OCI-LY3 (cell line): ENCODE measurements around the gene RHOT1.

ENCODE experiments used
- CTCF ChIP-seq: fragments of 200-600, 300-600 bp; sonication (generic); IDR thresholded peaks from 2 replicates; pipeline ENCODE4 v1.5.1; 2014; ENCODE audit warnings: antibody characterized with exemption, low read length, low read depth
- EZH2phosphoT487 ChIP-seq: fragments of 200-600 bp; shearing (Covaris generic); IDR thresholded peaks from 2 replicates; pipeline ENCODE4 v1.6.1; 2018; ENCODE audit warnings: antibody characterized with exemption, mixed run types, low read depth

- no peak for TF ChIP-seq CTCF
- no peak for TF ChIP-seq EZH2phosphoT487
These were observed 66.1 kb downstream of the RHOT1 start for GRCh38 chr17:32208436-32208835.
